HepG2 (cell line): ENCODE results near the gene CHD9NB. TPM values are rescaled to one million over a fixed set of nuclear protein-coding genes. Genes with fewer than 3 reads are reported as not detected.

ENCODE experiments used
- ATF2 ChIP-seq: sonication (generic); formaldehyde crosslinking; IDR thresholded peaks from 2 replicates; pipeline ENCODE4 v1.4.0; 2020; ENCODE audit warnings: missing genetic modification reagents
- CBX2 ChIP-seq, 2 experiments: fragments of 200-600 bp in 1 of 2; sonication (generic); formaldehyde crosslinking in 1 of 2; IDR thresholded peaks; 2 replicates each; pipeline versions ENCODE4 v1.7.0 to v1.8.1; 2018 to 2022; ENCODE audit warnings: low read depth in 2 of 2, low read length in 1 of 2, mild to moderate bottlenecking in 1 of 2, missing genetic modification reagents in 1 of 2
- CREBL2 ChIP-seq: sonication (generic); formaldehyde crosslinking; IDR thresholded peaks from 2 replicates; pipeline ENCODE4 v1.8.1; 2023; ENCODE audit warnings: missing genetic modification reagents, mild to moderate bottlenecking, borderline replicate concordance
- GATAD1 ChIP-seq: IDR thresholded peaks from 2 replicates; pipeline ENCODE4 v1.6.1; 2016; ENCODE audit warnings: missing genetic modification reagents, missing compliant biosample characterization
- HCFC1 ChIP-seq: fragments of 150-350 bp; IDR thresholded peaks from 2 replicates; pipeline ENCODE4 v1.6.1; 2014; ENCODE audit warnings: low read depth, low read length
- HNRNPH1 ChIP-seq: fragments of 200-400 bp; formaldehyde crosslinking; optimal IDR thresholded peaks from 2 replicates; pipeline ENCODE3; 2017; ENCODE audit warnings: mild to moderate bottlenecking, low read depth, low read length
- MIXL1 ChIP-seq: IDR thresholded peaks from 2 replicates; pipeline ENCODE4 v1.6.1; 2016
- NFE2 ChIP-seq: sonication (generic); formaldehyde crosslinking; IDR thresholded peaks from 2 replicates; pipeline ENCODE4 v1.4.0; 2020; ENCODE audit warnings: missing genetic modification reagents
- PBX2 ChIP-seq: IDR thresholded peaks from 2 replicates; pipeline ENCODE4 v1.6.1; 2016; ENCODE audit warnings: control low read depth
- SMAD9 ChIP-seq: sonication (generic); formaldehyde crosslinking; IDR thresholded peaks from 2 replicates; pipeline ENCODE4 v1.5.1; 2020; ENCODE audit warnings: mild to moderate bottlenecking, missing genetic modification reagents
- TBP ChIP-seq: sonication (generic); formaldehyde crosslinking; IDR thresholded peaks from 2 replicates; pipeline ENCODE4 v1.5.0; 2020; ENCODE audit warnings: missing genetic modification reagents
- ZBTB44 ChIP-seq: sonication (generic); formaldehyde crosslinking; IDR thresholded peaks from 2 replicates; pipeline ENCODE4 v1.4.0; 2020; ENCODE audit warnings: missing genetic modification reagents
- ZFY ChIP-seq: sonication (generic); formaldehyde crosslinking; IDR thresholded peaks from 2 replicates; pipeline ENCODE4 v1.4.0; 2020; ENCODE audit warnings: missing genetic modification reagents
- ZGPAT ChIP-seq: IDR thresholded peaks from 2 replicates; pipeline ENCODE4 v1.6.1; 2016; ENCODE audit warnings: mild to moderate bottlenecking
- ZNF460 ChIP-seq: sonication (generic); formaldehyde crosslinking; IDR thresholded peaks from 2 replicates; pipeline ENCODE4 v1.5.1; 2020; ENCODE audit warnings: missing genetic modification reagents, mild to moderate bottlenecking, borderline replicate concordance
- ZNF597 ChIP-seq: sonication (generic); formaldehyde crosslinking; IDR thresholded peaks from 2 replicates; pipeline ENCODE4 v1.5.0; 2020; ENCODE audit warnings: missing genetic modification reagents
- ZNF598 ChIP-seq: sonication (generic); formaldehyde crosslinking; IDR thresholded peaks from 2 replicates; pipeline ENCODE4 v1.5.1; 2020; ENCODE audit warnings: mild to moderate bottlenecking, missing genetic modification reagents, borderline replicate concordance
- ZNF720 ChIP-seq: sonication (generic); formaldehyde crosslinking; IDR thresholded peaks from 2 replicates; pipeline ENCODE4 v1.4.0; 2020; ENCODE audit warnings: missing genetic modification reagents
- ZNF737 ChIP-seq: sonication (generic); formaldehyde crosslinking; IDR thresholded peaks from 2 replicates; pipeline ENCODE4 v1.5.0; 2020; ENCODE audit warnings: missing genetic modification reagents, mild to moderate bottlenecking, borderline replicate concordance
- ZNF83 ChIP-seq: sonication (generic); formaldehyde crosslinking; IDR thresholded peaks from 2 replicates; pipeline ENCODE4 v1.4.0; 2020; ENCODE audit warnings: missing genetic modification reagents, mild to moderate bottlenecking, borderline replicate concordance
- ZNF841 ChIP-seq: sonication (generic); formaldehyde crosslinking; IDR thresholded peaks from 2 replicates; pipeline ENCODE4 v1.8.1; 2023; ENCODE audit warnings: missing genetic modification reagents, borderline replicate concordance
- polyA plus RNA-seq, 8 experiments: library from polyadenylated mRNA; depleted of rRNA in 3 of 8; stranded (reverse) in 7 of 8; unstranded in 1 of 8; fragments of >200 nt; fragmentation: Illumina TruSeq in 4 of 8; extraction: Trizol in 4 of 8; gene quantifications; 2 replicates each; pipeline versions ENCODE4 v1.2.1 to v1.2.3, GENCODE V29; 2011 to 2016; ENCODE audit warnings: low read depth in 4 of 8, missing spikeins in 1 of 8, mixed read lengths in 1 of 8; ENCODE audit not compliant: insufficient read depth in 1 of 8
- total RNA-seq, 5 experiments: library from RNA; depleted of rRNA; stranded (reverse); fragments of >200 nt; fragmentation: Illumina TruSeq; extraction: Trizol; gene quantifications; 2 replicates each; pipeline ENCODE4 v1.2.3, GENCODE V29; 2016; ENCODE audit warnings: low read depth in 1 of 5

The CHD9NB gene
- total and polyA plus RNA-seq, 2 of the 13 experiments (the other 11 are each of a cell fraction or from before 2014, with no cell fraction given) = 0.17 to 0.18 TPM

GRCh38 chr16:53048139-53048915, 4.4 kb downstream of the CHD9NB start (continued):
- no peak for TF ChIP-seq ZNF720 (CRISPR knock-in tag)
- no peak for TF ChIP-seq HCFC1
- no peak for TF ChIP-seq ZNF737 (CRISPR knock-in tag)
- TF ChIP-seq ATF2 = 0 out of 2 replicates have a peak, but pooled peaks have one; percentile 33
- no peak for TF ChIP-seq ZNF460 (CRISPR knock-in tag)
- peak; percentile 75; the same call in 1 of the 2 replicates for TF ChIP-seq ZGPAT (CRISPR knock-in tag)
- TF ChIP-seq PBX2 (CRISPR knock-in tag) = no peak; the same call in 1 of the 2 replicates
- peak; percentile 54 for TF ChIP-seq ZFY (CRISPR knock-in tag)
- no peak for TF ChIP-seq CREBL2 (CRISPR knock-in tag)
- TF ChIP-seq SMAD9 (CRISPR knock-in tag) = no peak
- peak; percentile 94 for TF ChIP-seq MIXL1
- no peak for TF ChIP-seq ZNF841 (CRISPR knock-in tag)
- no peak for TF ChIP-seq TBP
- TF ChIP-seq CBX2 (IDR thresholded peaks at IDR 0.05; ENCODE audit: low read depth, low read length) = no peak
- no peak for TF ChIP-seq CBX2 (CRISPR knock-in tag; IDR thresholded peaks at IDR 0.05; ENCODE audit: low read depth)
- no peak for TF ChIP-seq NFE2
- TF ChIP-seq ZBTB44 (CRISPR knock-in tag) = no peak
- TF ChIP-seq ZNF597 (CRISPR knock-in tag) = no peak
- 0 out of 2 replicates have a peak, but pooled peaks have one; percentile 70 for TF ChIP-seq ZNF598 (CRISPR knock-in tag)
- TF ChIP-seq ZNF83 = no peak
- 0 out of 2 replicates have a peak, but pooled peaks have one; percentile 29 for TF ChIP-seq GATAD1 (CRISPR knock-in tag)
- TF ChIP-seq HNRNPH1 = no peak
